Smooth muscle cell (in vitro differentiated cells): ENCODE measurements around the gene TMEM150A. TPM values are rescaled to one million over a fixed set of nuclear protein-coding genes. Genes with fewer than 3 reads are reported as not detected.
"Not testable (repeated sequence)": the region's sequence is repeated elsewhere in the genome, so short reads cannot be mapped to it uniquely, and the experiment has no call there.

Experiments
- DNase-seq: peaks from one replicate; lab custom pipeline; 2025; ENCODE audit not compliant: unreplicated experiment; lab: John Stamatoyannopoulos, UW
- H2AFZ ChIP-seq: fragments of 200-600 bp; sonication (generic); 2 replicates; pipeline ENCODE4 v1.6.0; 2016; ENCODE audit warnings: antibody characterized with exemption, low read depth, mild to moderate bottlenecking
- H3F3A ChIP-seq: fragments of 200-600 bp; sonication (generic); 2 replicates; pipeline ENCODE4 v1.6.0; 2017; ENCODE audit warnings: antibody characterized with exemption, low read depth
- H3K27ac ChIP-seq: fragments of 200-600 bp; sonication (generic); 2 replicates; pipeline ENCODE4 v1.5.1; 2016; ENCODE audit warnings: low read depth, mild to moderate bottlenecking
- H3K27me3 ChIP-seq: fragments of 200-600 bp; sonication (generic); 2 replicates; pipeline ENCODE4 v1.6.1; 2016; ENCODE audit warnings: low read depth, mild to moderate bottlenecking
- H3K36me3 ChIP-seq: fragments of 200-600 bp; sonication (generic); 2 replicates; pipeline ENCODE4 v1.5.1; 2016; ENCODE audit warnings: low read depth
- H3K4me1 ChIP-seq: fragments of 200-600 bp; sonication (generic); 2 replicates; pipeline ENCODE4 v1.5.1; 2016; ENCODE audit warnings: low read depth
- H3K4me2 ChIP-seq: fragments of 200-600 bp; sonication (generic); 2 replicates; pipeline ENCODE4 v1.6.0; 2016; ENCODE audit warnings: mild to moderate bottlenecking
- H3K4me3 ChIP-seq: fragments of 200-600 bp; sonication (generic); 2 replicates; pipeline ENCODE4 v1.5.1; 2016; ENCODE audit warnings: mild to moderate bottlenecking
- H3K79me2 ChIP-seq: fragments of 200-600 bp; sonication (generic); 2 replicates; pipeline ENCODE4 v1.6.0; 2016; ENCODE audit warnings: low read depth, mild to moderate bottlenecking
- H3K9ac ChIP-seq: fragments of 200-600 bp; sonication (generic); 2 replicates; pipeline ENCODE4 v1.6.0; 2016; ENCODE audit warnings: low read depth
- H3K9me3 ChIP-seq: fragments of 200-600 bp; sonication (generic); replicated peaks from 2 replicates; pipeline ENCODE4 v1.5.1; 2016; ENCODE audit warnings: low read depth
- H4K20me1 ChIP-seq: fragments of 200-600 bp; sonication (generic); 2 replicates; pipeline ENCODE4 v1.6.0; 2016; ENCODE audit warnings: low read depth
- WGBS: methylation state at CpG from one replicate; pipeline ENCODE4 v1.1.7; 2016; ENCODE audit warnings: low lambda C conversion rate; 5-methylcytosine and 5-hydroxymethylcytosine counted together
- polyA plus RNA-seq: library from polyadenylated mRNA; unstranded; fragments of >200 nt; fragmentation: Nextera tagmentation; extraction: Ambion mirVana; gene quantifications from 2 replicates; pipeline ENCODE4 v1.2.1, GENCODE V29; 2016
- total RNA-seq: library from RNA; depleted of rRNA; stranded (reverse); fragments of >200 nt; gene quantifications from 2 replicates; pipeline ENCODE4 v1.2.3, GENCODE V29; 2014
- TF ChIP-seq, protein P1 (sequence below): fragments of 200-600 bp; sonication (generic); IDR thresholded peaks from 2 replicates; pipeline ENCODE4 v1.5.1; 2017; ENCODE audit warnings: borderline replicate concordance, mild to moderate bottlenecking, antibody characterized with exemption; ENCODE audit not compliant: insufficient read depth, poor library complexity, severe bottlenecking

The TMEM150A gene
- total and polyA plus RNA-seq, 2 experiments from 2014 or later, result 7.7 to 20.0 TPM

- Histone ChIP-seq H3K79me2 (peaks cover 28% of the 10 kb centered on the region), H3K27me3 (no peaks in the 10 kb centered on the region), H3K9me3 (no peaks in the 10 kb centered on the region), H3K9ac (no peak overlapping the region), H3K4me3 (no peak overlapping the region), H3K4me1 (no peaks in the 10 kb centered on the region), H3K27ac (no peak overlapping the region), H3K4me2 (no peak overlapping the region), H3F3A (no peaks in the 10 kb centered on the region), H4K20me1 (peaks cover 25% of the 10 kb centered on the region), H3K36me3 (peaks cover 15% of the 10 kb centered on the region), H2AFZ (no peak overlapping the region)
- no peak for DNase-seq
- WGBS, result 98% methylated on average over 5 of the region's 5 CpGs
- TF ChIP-seq, protein P1, sequence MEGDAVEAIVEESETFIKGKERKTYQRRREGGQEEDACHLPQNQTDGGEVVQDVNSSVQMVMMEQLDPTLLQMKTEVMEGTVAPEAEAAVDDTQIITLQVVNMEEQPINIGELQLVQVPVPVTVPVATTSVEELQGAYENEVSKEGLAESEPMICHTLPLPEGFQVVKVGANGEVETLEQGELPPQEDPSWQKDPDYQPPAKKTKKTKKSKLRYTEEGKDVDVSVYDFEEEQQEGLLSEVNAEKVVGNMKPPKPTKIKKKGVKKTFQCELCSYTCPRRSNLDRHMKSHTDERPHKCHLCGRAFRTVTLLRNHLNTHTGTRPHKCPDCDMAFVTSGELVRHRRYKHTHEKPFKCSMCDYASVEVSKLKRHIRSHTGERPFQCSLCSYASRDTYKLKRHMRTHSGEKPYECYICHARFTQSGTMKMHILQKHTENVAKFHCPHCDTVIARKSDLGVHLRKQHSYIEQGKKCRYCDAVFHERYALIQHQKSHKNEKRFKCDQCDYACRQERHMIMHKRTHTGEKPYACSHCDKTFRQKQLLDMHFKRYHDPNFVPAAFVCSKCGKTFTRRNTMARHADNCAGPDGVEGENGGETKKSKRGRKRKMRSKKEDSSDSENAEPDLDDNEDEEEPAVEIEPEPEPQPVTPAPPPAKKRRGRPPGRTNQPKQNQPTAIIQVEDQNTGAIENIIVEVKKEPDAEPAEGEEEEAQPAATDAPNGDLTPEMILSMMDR, result no peak
Measured at GRCh38 chr2:85623991-85624390, 21.5 kb upstream of the TMEM150A start.

GRCh38 chr2:85621338-85621737, 18.8 kb upstream of the TMEM150A start:
- Histone ChIP-seq H3F3A (no peaks in the 10 kb centered on the region), H3K79me2 (peaks cover 54% of the 10 kb centered on the region), H4K20me1 (peaks cover 32% of the 10 kb centered on the region), H3K27me3 (no peaks in the 10 kb centered on the region), H2AFZ (no peak overlapping the region), H3K4me2 (no peak overlapping the region), H3K36me3 (peaks cover 15% of the 10 kb centered on the region), H3K9ac (no peak overlapping the region), H3K4me3 (no peak overlapping the region), H3K27ac (no peak overlapping the region), H3K4me1 (peaks cover 8% of the 10 kb centered on the region), H3K9me3 (no peaks in the 10 kb centered on the region)
- DNase-seq, result no peak
- TF ChIP-seq, protein P1, result no peak
- 100% methylated on average over 1 of the region's 1 CpG for WGBS

DNA sequence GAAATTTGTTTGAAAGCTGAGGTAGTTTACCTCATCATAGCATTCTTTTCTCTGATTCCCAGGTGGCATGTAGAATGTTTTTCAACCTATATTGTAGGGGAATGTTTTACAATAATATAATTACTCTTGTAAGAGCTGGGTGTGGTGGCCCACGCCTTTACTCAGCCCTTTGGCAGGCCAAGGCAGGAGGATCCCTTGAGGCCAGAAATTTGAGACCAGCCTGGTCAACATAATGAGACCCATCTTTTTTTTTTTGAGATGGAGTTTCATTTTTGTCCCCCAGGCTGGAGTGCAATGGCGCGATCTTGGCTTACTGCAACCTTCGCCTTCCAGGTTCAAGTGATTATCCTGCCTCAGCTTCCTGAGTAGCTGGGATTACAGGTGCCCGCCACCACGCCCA, 17.1 kb upstream of the TMEM150A start:
- Histone ChIP-seq H3K4me1 (peaks cover 8% of the 10 kb centered on the region), H4K20me1 (peaks cover 32% of the 10 kb centered on the region), H3K9ac (no peak overlapping the region), H3K79me2 (peaks cover 61% of the 10 kb centered on the region), H3K27me3 (no peaks in the 10 kb centered on the region), H3K4me3 (no peak overlapping the region), H3K4me2 (no peak overlapping the region), H3K27ac (no peak overlapping the region), H2AFZ (no peak overlapping the region), H3K9me3 (no peaks in the 10 kb centered on the region), H3K36me3 (peaks cover 10% of the 10 kb centered on the region), H3F3A (no peaks in the 10 kb centered on the region)
- TF ChIP-seq, protein P1, result no peak
- no peak for DNase-seq
- WGBS, result 98% methylated on average over 6 of the region's 6 CpGs

DNA sequence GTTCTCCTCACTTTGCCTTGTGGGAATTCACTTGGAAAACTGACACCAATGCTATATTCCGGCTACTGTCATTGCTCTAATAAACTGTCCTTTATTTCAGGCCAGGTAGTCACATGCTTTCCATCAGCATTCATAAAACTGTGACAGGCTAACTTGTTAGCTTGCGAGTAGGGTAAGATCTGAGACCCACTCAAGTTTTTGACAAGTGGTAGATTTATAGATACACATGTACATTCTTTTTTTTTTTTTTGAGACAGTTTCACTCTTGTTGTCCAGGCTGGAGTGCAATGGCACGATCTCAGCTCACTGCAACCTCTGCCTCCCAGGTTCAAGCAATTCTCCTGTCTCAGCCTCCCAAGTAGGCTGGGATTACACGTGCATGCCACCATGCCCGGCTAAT, 15.2 kb upstream of the TMEM150A start:
- peaks cover 29% of the 10 kb centered on the region for H4K20me1 ChIP-seq
- H3K9ac ChIP-seq, H3K9me3 ChIP-seq, DNase-seq, H3K27me3 ChIP-seq, H3K36me3 ChIP-seq, H3K4me3 ChIP-seq, H3K27ac ChIP-seq, H3F3A ChIP-seq, H3K4me2 ChIP-seq, H2AFZ ChIP-seq, H3K4me1 ChIP-seq: not testable (repeated sequence)
- WGBS, result 94% methylated on average over 5 of the region's 5 CpGs
- peaks cover 59% of the 10 kb centered on the region for H3K79me2 ChIP-seq
